ENCODE results near the gene TMOD2.

TMOD2 gene

GRCh38 chr15:51814606-51815005, 63.2 kb downstream of the TMOD2 start:
- no peak overlapping the region for H3K27ac ChIP-seq
- no peak overlapping the region for H3K4me3 ChIP-seq
- no peak for DNase-seq (ENCODE audit: low spot score)
- TF ChIP-seq, protein P1, sequence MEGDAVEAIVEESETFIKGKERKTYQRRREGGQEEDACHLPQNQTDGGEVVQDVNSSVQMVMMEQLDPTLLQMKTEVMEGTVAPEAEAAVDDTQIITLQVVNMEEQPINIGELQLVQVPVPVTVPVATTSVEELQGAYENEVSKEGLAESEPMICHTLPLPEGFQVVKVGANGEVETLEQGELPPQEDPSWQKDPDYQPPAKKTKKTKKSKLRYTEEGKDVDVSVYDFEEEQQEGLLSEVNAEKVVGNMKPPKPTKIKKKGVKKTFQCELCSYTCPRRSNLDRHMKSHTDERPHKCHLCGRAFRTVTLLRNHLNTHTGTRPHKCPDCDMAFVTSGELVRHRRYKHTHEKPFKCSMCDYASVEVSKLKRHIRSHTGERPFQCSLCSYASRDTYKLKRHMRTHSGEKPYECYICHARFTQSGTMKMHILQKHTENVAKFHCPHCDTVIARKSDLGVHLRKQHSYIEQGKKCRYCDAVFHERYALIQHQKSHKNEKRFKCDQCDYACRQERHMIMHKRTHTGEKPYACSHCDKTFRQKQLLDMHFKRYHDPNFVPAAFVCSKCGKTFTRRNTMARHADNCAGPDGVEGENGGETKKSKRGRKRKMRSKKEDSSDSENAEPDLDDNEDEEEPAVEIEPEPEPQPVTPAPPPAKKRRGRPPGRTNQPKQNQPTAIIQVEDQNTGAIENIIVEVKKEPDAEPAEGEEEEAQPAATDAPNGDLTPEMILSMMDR (IDR thresholded peaks at IDR 0.05) = no peak

DNA sequence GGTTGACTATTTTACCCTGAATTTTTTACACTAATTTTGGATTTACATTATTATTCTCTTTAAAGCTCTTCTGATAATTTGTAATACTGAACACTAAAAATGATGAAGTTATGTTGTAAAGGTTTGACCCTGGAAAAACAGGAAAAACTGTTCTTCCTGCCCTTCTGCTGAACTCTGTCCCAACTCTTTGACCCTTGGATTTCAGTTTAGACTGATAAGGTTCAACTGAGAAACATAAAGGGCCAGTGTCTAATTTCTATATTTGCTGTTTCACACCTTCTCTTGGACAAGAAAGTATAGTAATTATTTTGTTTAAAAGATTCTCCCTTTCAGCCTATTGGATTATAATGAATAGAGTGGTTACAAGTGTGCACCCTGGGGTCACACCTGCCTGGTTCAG, 65.2 kb downstream of the TMOD2 start:
- TF ChIP-seq, protein P1 (IDR thresholded peaks at IDR 0.05) = no peak
- Histone ChIP-seq H3K27ac (no peak overlapping the region), H3K4me3 (no peak overlapping the region)
- no peak for DNase-seq (ENCODE audit: low spot score)

DNA sequence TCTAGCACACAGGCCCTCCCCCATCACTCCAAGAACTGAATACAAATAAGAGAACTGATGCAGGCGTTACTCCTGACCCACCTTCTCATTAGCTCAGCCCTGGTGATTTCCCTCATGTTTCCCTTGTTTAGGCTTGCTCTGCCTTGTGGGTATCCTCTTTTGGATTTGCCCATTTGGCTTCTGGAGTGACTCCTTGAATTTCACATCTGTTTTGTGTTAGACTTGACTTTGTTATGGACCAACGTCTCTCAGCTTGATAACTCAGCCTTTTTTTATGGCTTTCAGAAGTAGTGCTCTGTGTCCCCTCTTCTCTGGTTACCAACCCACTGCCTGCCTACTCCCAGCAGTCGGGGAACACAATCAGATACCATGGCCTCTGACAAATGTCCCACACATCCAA, 66.8 kb downstream of the TMOD2 start:
- TF ChIP-seq, protein P1 (IDR thresholded peaks at IDR 0.05) = no peak

DNA sequence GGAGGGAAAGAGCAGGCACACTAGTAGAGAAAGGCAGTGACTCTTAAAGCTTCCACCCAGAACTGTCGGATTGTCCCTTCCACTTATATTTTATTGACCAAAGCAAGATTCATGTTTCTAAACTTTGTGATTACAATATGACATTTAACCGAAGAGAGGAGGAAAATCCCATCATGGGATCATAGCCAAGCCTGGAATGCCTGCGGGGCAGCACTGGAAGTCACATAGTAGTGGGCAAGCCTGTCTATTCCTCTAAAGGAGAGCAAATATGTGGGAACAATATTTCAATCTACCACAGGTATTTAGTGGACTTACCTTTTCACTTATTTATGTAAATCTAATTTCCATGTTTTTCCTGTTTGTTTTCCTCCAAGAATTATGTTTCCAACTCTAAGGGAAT, 74.3 kb downstream of the TMOD2 start:
- Histone ChIP-seq H3K27ac (no peak overlapping the region), H3K4me3 (no peak overlapping the region)
- TF ChIP-seq, protein P1 (IDR thresholded peaks at IDR 0.05) = no peak
- DNase-seq (ENCODE audit: low spot score) = no peak

More for the DNA sequence above, 66.8 kb downstream of the TMOD2 start:
- no peak for DNase-seq (ENCODE audit: low spot score)
- H3K27ac ChIP-seq = no peak overlapping the region
- H3K4me3 ChIP-seq = no peak overlapping the region

DNA sequence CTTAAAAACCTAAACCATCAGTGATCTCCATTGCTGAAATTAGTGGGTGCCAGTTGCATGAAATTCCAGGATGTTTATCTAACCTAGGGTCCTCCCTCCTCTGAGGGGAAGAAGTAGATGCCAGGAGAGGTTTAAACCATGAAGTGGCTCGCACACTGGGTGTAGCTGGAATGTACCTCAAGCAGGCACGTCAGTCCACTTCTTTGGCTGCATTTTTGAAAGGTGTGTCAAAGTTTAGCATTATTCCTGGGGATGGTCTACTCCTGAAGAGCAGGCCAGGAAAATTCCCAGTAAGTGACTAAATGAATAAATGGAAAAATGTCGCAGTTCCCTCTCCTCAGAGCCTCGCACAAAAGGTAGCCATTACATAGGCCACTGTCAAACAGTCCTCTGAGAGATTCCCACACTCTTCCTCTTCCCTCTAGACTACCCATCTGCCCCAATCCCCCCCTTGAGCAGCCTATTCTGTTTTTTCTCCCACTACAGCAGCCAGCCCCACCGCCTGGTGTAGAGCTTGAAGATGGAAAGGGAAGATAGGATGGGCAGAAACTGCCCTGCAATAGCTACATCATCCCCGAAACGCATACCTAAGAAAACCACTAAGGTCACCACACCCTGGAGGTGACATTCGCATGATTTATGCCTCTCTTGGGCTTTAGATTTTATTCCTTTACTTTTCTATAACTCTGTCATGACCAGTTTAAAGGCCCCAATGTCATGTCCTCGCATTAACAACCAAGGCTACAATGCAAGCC, 77.4 kb downstream of the TMOD2 start:
- TF ChIP-seq, protein P1 (IDR thresholded peaks at IDR 0.05) = no peak
- no peak for DNase-seq (ENCODE audit: low spot score)
- Histone ChIP-seq H3K27ac (peak overlapping the region in 1 of 2 donors; percentile 98), H3K4me3 (peak overlapping the region; percentile 98)

DNA sequence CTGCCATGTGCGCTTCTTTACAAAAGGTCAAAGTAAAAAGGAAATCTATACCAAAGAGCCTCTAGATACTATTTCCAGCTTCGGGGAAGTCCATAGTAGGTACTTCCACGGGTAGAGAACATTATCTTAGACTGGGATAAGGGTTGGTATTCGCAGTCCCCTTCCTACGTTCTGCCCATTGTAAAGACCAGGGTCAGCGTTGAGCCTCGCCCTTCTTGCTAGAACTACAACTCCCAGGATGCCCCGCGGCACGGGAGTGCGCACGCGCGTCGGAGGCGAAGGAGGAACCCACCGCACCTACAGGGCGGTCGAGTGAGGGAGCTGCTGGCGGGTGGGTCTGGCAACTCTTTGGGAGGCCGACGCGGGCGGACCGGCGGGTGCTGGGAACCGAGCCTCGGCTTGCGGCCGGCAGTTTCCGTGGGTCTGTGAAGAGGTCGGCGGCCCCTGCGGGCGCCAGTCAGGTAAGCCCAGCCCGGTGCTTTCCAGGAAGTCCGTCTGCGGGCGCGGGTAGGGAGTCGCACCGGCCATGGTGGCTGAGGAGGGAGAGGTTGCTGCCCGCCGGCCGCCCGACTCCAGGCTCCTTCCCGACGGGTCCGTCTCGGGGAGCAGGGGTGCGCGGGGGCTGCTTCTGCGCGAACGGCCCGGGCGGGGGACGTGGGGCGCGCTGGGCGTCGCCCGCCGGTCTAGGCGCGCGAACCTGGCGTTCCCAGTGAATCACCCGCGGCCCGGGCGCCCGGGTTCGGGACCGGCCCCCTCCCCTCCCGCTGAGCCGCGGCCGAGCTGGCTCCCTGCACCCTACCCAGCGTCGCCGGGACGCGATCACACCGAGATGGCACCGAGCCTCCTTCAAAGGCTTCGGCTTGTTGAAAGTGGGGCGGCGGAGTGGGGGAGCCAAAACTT, 78.2 kb downstream of the TMOD2 start, which contains the start of gene TMOD3:
TSS of gene TMOD3 (plus strand) at position 278 of the 900 bp plus-strand sequence. CDS start 33,232 bp downstream, outside the sequence.
- H3K27ac ChIP-seq = peak within 1 kb of the TSS; percentile 82 to 98
- H3K4me3 ChIP-seq = peak within 1 kb of the TSS; percentile 98
- TF ChIP-seq, protein P1 (IDR thresholded peaks at IDR 0.05) = no peak
- peak; percentile 93 for DNase-seq (ENCODE audit: low spot score)

All from coronary artery (tissue), 2 donors.